IMR-90 (cell line): ENCODE results near the gene SASH3. TPM values are rescaled to one million over a fixed set of nuclear protein-coding genes. Genes with fewer than 3 reads are reported as not detected.

Experiments
- ATAC-seq: fragments of 200-7000 bp; cut with Tn5 transposase; 2 replicates; pipeline ENCODE4 v1.9.1; 2020; ENCODE audit warnings: low read depth, mild to moderate bottlenecking, moderate library complexity
- BruUV-seq: library from RNA; stranded (reverse); fragments of 400-500 nt; replicated peaks from 2 replicates; lab custom pipeline; 2021; lab: Mats Ljungman, UMichigan
- CTCF ChIA-PET: fragments of 300-600 bp; formaldehyde crosslinking; extraction: SDS; loops from one replicate; lab custom pipeline; 2021; ENCODE audit warnings: antibody characterized with exemption; lab: Yijun Ruan, JAX
- POLR2A ChIA-PET: fragments of 300-600 bp; sonication (Branson Sonifier 250); formaldehyde crosslinking; loops from one replicate; lab custom pipeline; 2022; ENCODE audit warnings: antibody characterized with exemption; ENCODE audit not compliant: unreplicated experiment; lab: Charles Lee
- DNase-seq: peaks from one replicate; pipeline ENCODE4 v3.0.0; 2013
- H2AFZ ChIP-seq: replicated peaks from 2 replicates; pipeline ENCODE3; 2013; ENCODE audit warnings: low read length, mild to moderate bottlenecking; ENCODE audit not compliant: poor library complexity
- H2AK5ac ChIP-seq: 2 replicates; pipeline ENCODE4 v1.6.1; 2013; ENCODE audit warnings: low read depth, low read length, inconsistent platforms
- H2AK9ac ChIP-seq: replicated peaks from 2 replicates; pipeline ENCODE3; 2013; ENCODE audit warnings: mild to moderate bottlenecking, low read depth, low read length, moderate library complexity; ENCODE audit not compliant: poor library complexity
- H2BK120ac ChIP-seq: 2 replicates; pipeline ENCODE4 v1.6.1; 2013; ENCODE audit warnings: low read depth, low read length, inconsistent platforms
- H2BK15ac ChIP-seq: 3 replicates; pipeline ENCODE4 v1.6.1; 2013; ENCODE audit warnings: low read depth, low read length, inconsistent platforms
- H2BK20ac ChIP-seq: 2 replicates; pipeline ENCODE4 v1.6.1; 2013; ENCODE audit warnings: low read depth, mild to moderate bottlenecking, inconsistent platforms, low read length, moderate library complexity
- H2BK5ac ChIP-seq: 2 replicates; pipeline ENCODE4 v1.6.1; 2013; ENCODE audit warnings: mild to moderate bottlenecking, low read depth, low read length, inconsistent platforms; ENCODE audit not compliant: poor library complexity, severe bottlenecking
- H3K14ac ChIP-seq: replicated peaks from 2 replicates; pipeline ENCODE4 v1.6.1; 2013; ENCODE audit warnings: low read depth, low read length, inconsistent platforms
- H3K18ac ChIP-seq: 2 replicates; pipeline ENCODE4 v1.6.1; 2013; ENCODE audit warnings: low read depth, low read length, control low read depth
- H3K23ac ChIP-seq: 2 replicates; pipeline ENCODE4 v1.6.1; 2013; ENCODE audit warnings: low read depth, low read length, inconsistent platforms
- H3K27ac ChIP-seq: 2 replicates; pipeline ENCODE4 v1.5.1; 2013; ENCODE audit warnings: mild to moderate bottlenecking, control low read depth, low read length; ENCODE audit not compliant: insufficient read depth
- H3K27me3 ChIP-seq: 2 replicates; pipeline ENCODE4 v1.6.1; 2013; ENCODE audit warnings: low read length; ENCODE audit not compliant: control insufficient read depth, insufficient read depth
- H3K36me3 ChIP-seq: 2 replicates; pipeline ENCODE4 v1.6.1; 2013; ENCODE audit warnings: low read length, mixed read lengths; ENCODE audit not compliant: control insufficient read depth, insufficient read depth
- H3K4ac ChIP-seq: 2 replicates; pipeline ENCODE4 v1.6.1; 2013; ENCODE audit warnings: low read depth, low read length, inconsistent platforms
- H3K4me1 ChIP-seq: 2 replicates; pipeline ENCODE4 v1.6.1; 2013; ENCODE audit warnings: low read length, mixed read lengths; ENCODE audit not compliant: control insufficient read depth, insufficient read depth
- H3K4me2 ChIP-seq: 2 replicates; pipeline ENCODE4 v1.6.1; 2013; ENCODE audit warnings: low read depth, mild to moderate bottlenecking, control low read depth, low read length, moderate library complexity
- H3K4me3 ChIP-seq: 2 replicates; pipeline ENCODE4 v1.5.1; 2013; ENCODE audit warnings: low read depth, mild to moderate bottlenecking, control low read depth, low read length, moderate library complexity; ENCODE audit not compliant: insufficient read depth
- H3K56ac ChIP-seq: 2 replicates; pipeline ENCODE4 v1.6.1; 2013; ENCODE audit warnings: low read length, inconsistent platforms; ENCODE audit not compliant: insufficient read depth; ENCODE audit errors: extremely low read depth
- H3K79me1 ChIP-seq, 2 experiments: 2 replicates each; pipeline ENCODE4 v1.6.1; 2013; ENCODE audit warnings: low read length in 2 of 2, inconsistent platforms in 1 of 2, low read depth in 1 of 2
- H3K9ac ChIP-seq: 2 replicates; pipeline ENCODE4 v1.6.1; 2013; ENCODE audit warnings: low read depth, low read length, control low read depth
- H3K9me1 ChIP-seq: 2 replicates; pipeline ENCODE4 v1.6.1; 2013; ENCODE audit warnings: low read length, inconsistent platforms; ENCODE audit not compliant: insufficient read depth
- H3K9me3 ChIP-seq: 2 replicates; pipeline ENCODE4 v1.6.1; 2013; ENCODE audit warnings: low read length; ENCODE audit not compliant: control insufficient read depth, insufficient read depth
- H4K20me1 ChIP-seq: 2 replicates; pipeline ENCODE4 v1.6.1; 2013; ENCODE audit warnings: low read length, inconsistent platforms; ENCODE audit not compliant: insufficient read depth
- H4K5ac ChIP-seq: 2 replicates; pipeline ENCODE4 v1.6.1; 2013; ENCODE audit warnings: mild to moderate bottlenecking, low read depth, low read length, control low read depth
- H4K8ac ChIP-seq, 2 experiments: 2 replicates each; pipeline ENCODE4 v1.6.1; 2013; ENCODE audit warnings: low read depth in 2 of 2, low read length in 2 of 2, control low read depth in 1 of 2, inconsistent platforms in 1 of 2
- H4K91ac ChIP-seq: 2 replicates; pipeline ENCODE4 v1.6.1; 2013; ENCODE audit warnings: low read depth, low read length, inconsistent platforms; ENCODE audit not compliant: insufficient read depth
- BHLHE40 ChIP-seq: fragments of 150-350 bp; IDR thresholded peaks from 2 replicates; pipeline ENCODE4 v1.6.1; 2016; ENCODE audit warnings: mild to moderate bottlenecking, low read depth, low read length
- CEBPB ChIP-seq: IDR thresholded peaks from 2 replicates; pipeline ENCODE4 v1.6.1; 2012; ENCODE audit warnings: low read depth, low read length, improper control_type of control experiment
- CHD1 ChIP-seq: IDR thresholded peaks from 2 replicates; pipeline ENCODE4 v1.6.1; 2012; ENCODE audit warnings: low read depth, low read length, improper control_type of control experiment
- FOS ChIP-seq: fragments of 150-350 bp; IDR thresholded peaks from 2 replicates; pipeline ENCODE4 v1.6.1; 2016; ENCODE audit warnings: low read depth, low read length
- MAFK ChIP-seq: IDR thresholded peaks from 2 replicates; pipeline ENCODE4 v1.6.1; 2012; ENCODE audit warnings: low read depth, low read length, improper control_type of control experiment
- MAZ ChIP-seq: IDR thresholded peaks from 2 replicates; pipeline ENCODE4 v1.6.1; 2012; ENCODE audit warnings: low read depth, mild to moderate bottlenecking, low read length, improper control_type of control experiment, moderate library complexity, borderline replicate concordance
- MXI1 ChIP-seq: IDR thresholded peaks from 2 replicates; pipeline ENCODE4 v1.6.1; 2012; ENCODE audit warnings: low read depth, mild to moderate bottlenecking, low read length, moderate library complexity, borderline replicate concordance
- NFE2L2 ChIP-seq: fragments of 150-350 bp; IDR thresholded peaks from 2 replicates; pipeline ENCODE4 v1.6.1; 2016; ENCODE audit warnings: low read depth, mild to moderate bottlenecking, low read length
- POLR2A ChIP-seq: IDR thresholded peaks from 2 replicates; pipeline ENCODE4 v1.6.1; 2012; ENCODE audit warnings: mild to moderate bottlenecking, low read depth, low read length
- RAD21 ChIP-seq: IDR thresholded peaks from 2 replicates; pipeline ENCODE4 v1.6.1; 2012; ENCODE audit warnings: low read length, improper control_type of control experiment
- RCOR1 ChIP-seq: IDR thresholded peaks from 2 replicates; pipeline ENCODE4 v1.6.1; 2012; ENCODE audit warnings: mild to moderate bottlenecking, low read length, improper control_type of control experiment; ENCODE audit not compliant: insufficient replicate concordance
- RFX5 ChIP-seq: IDR thresholded peaks from 2 replicates; pipeline ENCODE4 v1.8.0; 2012; ENCODE audit warnings: low read depth, mild to moderate bottlenecking, low read length, moderate library complexity
- SMC3 ChIP-seq: fragments of 150-350 bp; IDR thresholded peaks from 2 replicates; pipeline ENCODE4 v1.6.1; 2016; ENCODE audit warnings: low read depth, mild to moderate bottlenecking, antibody characterized with exemption, low read length, moderate library complexity
- USF2 ChIP-seq: fragments of 150-350 bp; IDR thresholded peaks from 2 replicates; pipeline ENCODE4 v1.6.1; 2017; ENCODE audit warnings: mild to moderate bottlenecking, antibody characterized with exemption, low read length, low read depth
- WGBS, 2 experiments: methylation state at CpG; one replicate each; pipeline versions ENCODE4 v1.1.5 to v1.1.7; 2013; ENCODE audit warnings: missing lambda C conversion rate in 2 of 2; ENCODE audit not compliant: insufficient read length in 1 of 2; ENCODE audit errors: extremely low coverage in 2 of 2; 5-methylcytosine and 5-hydroxymethylcytosine counted together
- dilution Hi-C: fragments of 300-500 bp; cut with HindIII; formaldehyde crosslinking; loops from one replicate; pipeline ENCODE4 v1.14.3; 2018; ENCODE audit warnings: low sequenced_read_pairs; ENCODE audit not compliant: unreplicated experiment
- in situ Hi-C: fragments of 300-500 bp; cut with MboI; formaldehyde crosslinking; loops from 3 replicates; pipeline ENCODE4 v1.14.3; 2019; ENCODE audit warnings: low sequenced_read_pairs, inconsistent platforms, mixed read lengths
- intact Hi-C: fragments of 100-400 bp; cut with micrococcal nuclease; formaldehyde crosslinking; loops from 2 replicates; pipeline ENCODE4 v1.10.0; 2022
- polyA plus RNA-seq, 3 experiments: library from polyadenylated mRNA; depleted of rRNA; stranded (reverse); fragments of >200 nt; gene quantifications; 2 replicates each; pipeline ENCODE4 v1.2.3, GENCODE V29; 2012; ENCODE audit warnings: low replicate concordance in 1 of 3
- total RNA-seq: library from RNA; depleted of rRNA; stranded (reverse); fragments of >200 nt; gene quantifications from 2 replicates; pipeline ENCODE4 v1.2.3, GENCODE V29; 2012
- TF ChIP-seq, protein P1 (sequence below): fragments of 150-350 bp; IDR thresholded peaks from 2 replicates; pipeline ENCODE4 v1.6.1; 2016; ENCODE audit warnings: low read depth, mild to moderate bottlenecking, low read length, moderate library complexity, borderline replicate concordance
- TF ChIP-seq, protein P2 (sequence below): conservative IDR thresholded peaks from 2 replicates; pipeline ENCODE4 v1.5.1; 2012; ENCODE audit warnings: mild to moderate bottlenecking, low read depth, low read length, improper control_type of control experiment

Gene SASH3
- total and polyA plus RNA-seq, 2 of the 4 experiments (the other 2 are of a cell fraction), result not detected

- Histone ChIP-seq H4K5ac (no peak overlapping the region), H3K4me1 (no peaks in the 10 kb centered on the region), H3K14ac (no peak overlapping the region), H4K91ac (no peak overlapping the region), H2BK5ac (no peak overlapping the region), H2BK15ac (no peak overlapping the region), H3K4me3 (no peak overlapping the region), H2AFZ (no peak overlapping the region), H3K9me1 (no peaks in the 10 kb centered on the region), H2AK5ac (no peak overlapping the region), H3K9me3 (no peaks in the 10 kb centered on the region), H3K56ac (no peak overlapping the region), H3K27ac (no peak overlapping the region), H2BK20ac (no peak overlapping the region), H3K9ac (no peak overlapping the region), H3K4ac (no peak overlapping the region), H3K18ac (no peak overlapping the region), H3K79me1 (no peaks in the 10 kb centered on the region), H2AK9ac (no peak overlapping the region), H4K20me1 (no peaks in the 10 kb centered on the region), H3K36me3 (no peaks in the 10 kb centered on the region), H3K23ac (no peak overlapping the region), H4K8ac (no peak overlapping the region), H3K27me3 (peaks cover 1% of the 10 kb centered on the region), H2BK120ac (no peak overlapping the region), H3K4me2 (no peak overlapping the region)
- ATAC-seq, result no peak
- 77% methylated on average over 3 of the region's 3 CpGs; no CpG with 5 or more reads in 1 of the 2 experiments for WGBS, 2 experiments
- TF ChIP-seq USF2 (no peak), POLR2A (no peak), CHD1 (no peak), MAFK (no peak), SMC3 (no peak), NFE2L2 (no peak), CEBPB (no peak), MXI1 (no peak), RAD21 (no peak), BHLHE40 (no peak), MAZ (no peak), FOS (no peak), RFX5 (no peak), RCOR1 (no peak)
- TF ChIP-seq, protein P1, sequence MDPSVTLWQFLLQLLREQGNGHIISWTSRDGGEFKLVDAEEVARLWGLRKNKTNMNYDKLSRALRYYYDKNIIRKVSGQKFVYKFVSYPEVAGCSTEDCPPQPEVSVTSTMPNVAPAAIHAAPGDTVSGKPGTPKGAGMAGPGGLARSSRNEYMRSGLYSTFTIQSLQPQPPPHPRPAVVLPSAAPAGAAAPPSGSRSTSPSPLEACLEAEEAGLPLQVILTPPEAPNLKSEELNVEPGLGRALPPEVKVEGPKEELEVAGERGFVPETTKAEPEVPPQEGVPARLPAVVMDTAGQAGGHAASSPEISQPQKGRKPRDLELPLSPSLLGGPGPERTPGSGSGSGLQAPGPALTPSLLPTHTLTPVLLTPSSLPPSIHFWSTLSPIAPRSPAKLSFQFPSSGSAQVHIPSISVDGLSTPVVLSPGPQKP, result no peak
- TF ChIP-seq, protein P2, sequence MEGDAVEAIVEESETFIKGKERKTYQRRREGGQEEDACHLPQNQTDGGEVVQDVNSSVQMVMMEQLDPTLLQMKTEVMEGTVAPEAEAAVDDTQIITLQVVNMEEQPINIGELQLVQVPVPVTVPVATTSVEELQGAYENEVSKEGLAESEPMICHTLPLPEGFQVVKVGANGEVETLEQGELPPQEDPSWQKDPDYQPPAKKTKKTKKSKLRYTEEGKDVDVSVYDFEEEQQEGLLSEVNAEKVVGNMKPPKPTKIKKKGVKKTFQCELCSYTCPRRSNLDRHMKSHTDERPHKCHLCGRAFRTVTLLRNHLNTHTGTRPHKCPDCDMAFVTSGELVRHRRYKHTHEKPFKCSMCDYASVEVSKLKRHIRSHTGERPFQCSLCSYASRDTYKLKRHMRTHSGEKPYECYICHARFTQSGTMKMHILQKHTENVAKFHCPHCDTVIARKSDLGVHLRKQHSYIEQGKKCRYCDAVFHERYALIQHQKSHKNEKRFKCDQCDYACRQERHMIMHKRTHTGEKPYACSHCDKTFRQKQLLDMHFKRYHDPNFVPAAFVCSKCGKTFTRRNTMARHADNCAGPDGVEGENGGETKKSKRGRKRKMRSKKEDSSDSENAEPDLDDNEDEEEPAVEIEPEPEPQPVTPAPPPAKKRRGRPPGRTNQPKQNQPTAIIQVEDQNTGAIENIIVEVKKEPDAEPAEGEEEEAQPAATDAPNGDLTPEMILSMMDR, result no peak
- in situ Hi-C loops (no loop called here), dilution Hi-C loops (no loop called here), intact Hi-C loops (no loop called here)
- no TSS peak for BruUV-seq
- DNase-seq, result no peak
- CTCF ChIA-PET, result no interaction called here
- POLR2A ChIA-PET, result no interaction called here
These were observed 17.3 kb upstream of the SASH3 start for GRCh38 chrX:129762448-129762847.
